ENCODE measurements around the gene ZNF718. TPM values are rescaled to one million over a fixed set of nuclear protein-coding genes. Genes with fewer than 3 reads are reported as not detected.
"Not testable (repeated sequence)": the region's sequence is repeated elsewhere in the genome, so short reads cannot be mapped to it uniquely, and the experiment has no call there.

The ZNF718 gene
- total and polyA plus RNA-seq, 2 donors (not counting 1 experiment from before 2014, with no cell fraction given): 1.5 to 4.8 TPM

DNA sequence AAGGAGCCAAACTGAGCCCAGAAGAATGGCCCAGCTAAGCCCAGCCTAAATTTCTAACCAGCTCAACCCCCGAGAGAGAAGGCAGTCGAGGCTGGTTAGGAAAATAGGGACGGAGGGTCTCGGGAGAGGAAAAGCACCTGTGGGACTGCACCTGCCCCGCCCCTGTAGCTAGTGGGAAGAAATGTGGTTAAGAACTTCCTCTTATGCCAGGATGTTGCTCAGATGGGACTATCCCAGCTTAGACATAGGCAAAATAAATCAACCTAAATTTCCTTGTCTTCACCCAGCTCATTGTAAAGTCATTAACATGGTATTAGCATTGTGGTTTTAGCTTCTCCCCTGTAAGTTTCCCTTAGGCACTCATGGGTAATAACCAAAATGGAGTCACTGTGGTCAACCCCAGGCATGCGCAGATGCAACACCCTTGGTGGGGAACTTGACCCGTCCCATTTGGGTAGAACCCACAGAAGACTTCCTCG lies 86.8 kb downstream of the ZNF718 start:
- no peak overlapping the region for H3K4me2 ChIP-seq (ENCODE audit: extremely low read depth, insufficient read depth, low read length)
- H3K9ac ChIP-seq (ENCODE audit: insufficient read depth, low read length): no peak overlapping the region

DNA sequence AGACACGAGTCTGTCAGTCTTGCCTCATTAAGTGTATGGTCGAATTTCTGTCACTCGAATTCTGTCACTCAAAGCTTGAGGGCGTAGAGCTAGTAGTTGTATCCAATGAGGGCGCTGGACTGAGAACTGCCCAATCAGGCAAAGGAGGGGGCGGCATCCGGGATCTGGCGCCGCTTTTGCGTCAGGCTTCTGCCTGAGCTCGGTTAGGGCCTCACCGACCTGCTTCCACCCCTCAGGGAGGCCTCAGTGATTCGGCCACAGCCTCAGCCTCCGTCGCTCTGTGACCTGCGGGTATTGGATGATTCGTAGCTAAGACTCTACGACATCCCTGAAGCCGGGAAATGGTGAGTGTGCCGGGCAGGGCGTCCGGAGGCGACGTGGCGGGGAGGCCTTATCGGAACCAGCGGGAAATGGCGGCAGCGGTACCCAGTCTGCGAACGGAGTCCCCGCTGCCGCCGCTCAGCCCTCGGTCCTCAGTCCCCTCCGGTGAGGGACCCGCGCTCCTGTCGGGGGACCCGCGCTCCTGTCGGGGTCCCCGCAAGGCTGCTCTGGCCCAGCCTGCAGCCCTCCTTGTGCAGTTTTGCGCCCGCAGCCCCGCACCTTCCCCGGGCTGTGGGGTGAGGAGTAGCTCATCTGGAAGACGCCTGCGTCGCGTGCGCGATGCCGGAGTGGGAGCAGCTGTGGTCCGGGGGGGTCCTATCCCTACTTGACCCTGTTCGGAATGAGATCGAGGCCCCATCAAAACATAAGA lies 88.3 kb downstream of the ZNF718 start:
- no peaks in the 10 kb centered on the region for H4K20me1 ChIP-seq (ENCODE audit: control insufficient read depth, extremely low read depth, insufficient read depth, low read length)
- H3K27me3 ChIP-seq (ENCODE audit: control insufficient read depth, insufficient read depth, low read length): no peaks in the 10 kb centered on the region
- peak; percentile 88 to 92 for DNase-seq (ENCODE audit: low read depth in 2 of 2)
- H3K4me3 ChIP-seq (replicated peaks in 1 of 4; ENCODE audit: control extremely low read depth in 1 of 4, insufficient read depth in 1 of 4, low read depth in 3 of 4, low read length in 4 of 4): peak overlapping the region; percentile 68 to 71 (median 69)
- H3K9me3 ChIP-seq (ENCODE audit: control insufficient read depth, insufficient read depth, low read depth, low read length): no peaks in the 10 kb centered on the region
- no peaks in the 10 kb centered on the region for H3K36me3 ChIP-seq (ENCODE audit: control insufficient read depth, insufficient read depth, low read length)
- no peaks in the 10 kb centered on the region for H3K4me1 ChIP-seq (ENCODE audit: control insufficient read depth, extremely low read depth, insufficient read depth, low read length)
- H3K79me2 ChIP-seq (ENCODE audit: control insufficient read depth, insufficient read depth, low read length): peaks cover 6% of the 10 kb centered on the region
- H3K4me2 ChIP-seq (ENCODE audit: extremely low read depth, insufficient read depth, low read length): peak overlapping the region; percentile 88
- H3K27ac ChIP-seq (ENCODE audit: insufficient read depth, low read length): peak overlapping the region; percentile 90
- H2AFZ ChIP-seq (ENCODE audit: low read length): peak overlapping the region; percentile 79
- no peak for TF ChIP-seq EZH2 (IDR thresholded peaks at IDR 0.05; ENCODE audit: low read length, missing control alignments)
- TF ChIP-seq, protein P1, sequence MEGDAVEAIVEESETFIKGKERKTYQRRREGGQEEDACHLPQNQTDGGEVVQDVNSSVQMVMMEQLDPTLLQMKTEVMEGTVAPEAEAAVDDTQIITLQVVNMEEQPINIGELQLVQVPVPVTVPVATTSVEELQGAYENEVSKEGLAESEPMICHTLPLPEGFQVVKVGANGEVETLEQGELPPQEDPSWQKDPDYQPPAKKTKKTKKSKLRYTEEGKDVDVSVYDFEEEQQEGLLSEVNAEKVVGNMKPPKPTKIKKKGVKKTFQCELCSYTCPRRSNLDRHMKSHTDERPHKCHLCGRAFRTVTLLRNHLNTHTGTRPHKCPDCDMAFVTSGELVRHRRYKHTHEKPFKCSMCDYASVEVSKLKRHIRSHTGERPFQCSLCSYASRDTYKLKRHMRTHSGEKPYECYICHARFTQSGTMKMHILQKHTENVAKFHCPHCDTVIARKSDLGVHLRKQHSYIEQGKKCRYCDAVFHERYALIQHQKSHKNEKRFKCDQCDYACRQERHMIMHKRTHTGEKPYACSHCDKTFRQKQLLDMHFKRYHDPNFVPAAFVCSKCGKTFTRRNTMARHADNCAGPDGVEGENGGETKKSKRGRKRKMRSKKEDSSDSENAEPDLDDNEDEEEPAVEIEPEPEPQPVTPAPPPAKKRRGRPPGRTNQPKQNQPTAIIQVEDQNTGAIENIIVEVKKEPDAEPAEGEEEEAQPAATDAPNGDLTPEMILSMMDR (conservative IDR thresholded peaks at IDR 0.05 in 1 of 2, IDR thresholded peaks at IDR 0.05 in 1 of 2; ENCODE audit: low read depth in 1 of 2, low read length in 2 of 2): no peak
- peak overlapping the region; percentile 85 for H3K9ac ChIP-seq (ENCODE audit: insufficient read depth, low read length)

More for the DNA sequence above, 86.8 kb downstream of the ZNF718 start:
- peaks cover 6% of the 10 kb centered on the region for H3K79me2 ChIP-seq (ENCODE audit: control insufficient read depth, insufficient read depth, low read length)
- no peaks in the 10 kb centered on the region for H3K36me3 ChIP-seq (ENCODE audit: control insufficient read depth, insufficient read depth, low read length)
- H3K4me1 ChIP-seq (ENCODE audit: control insufficient read depth, extremely low read depth, insufficient read depth, low read length): no peaks in the 10 kb centered on the region
- H3K27ac ChIP-seq (ENCODE audit: insufficient read depth, low read length): no peak overlapping the region
- no peak for TF ChIP-seq EZH2 (IDR thresholded peaks at IDR 0.05; ENCODE audit: low read length, missing control alignments)
- TF ChIP-seq, protein P1 (conservative IDR thresholded peaks at IDR 0.05 in 1 of 2, IDR thresholded peaks at IDR 0.05 in 1 of 2; ENCODE audit: low read depth in 1 of 2, low read length in 2 of 2): no peak
- H4K20me1 ChIP-seq (ENCODE audit: control insufficient read depth, extremely low read depth, insufficient read depth, low read length): no peaks in the 10 kb centered on the region
- no peak overlapping the region for H2AFZ ChIP-seq (ENCODE audit: low read length)
- H3K4me3 ChIP-seq (replicated peaks in 1 of 4; ENCODE audit: control extremely low read depth in 1 of 4, insufficient read depth in 1 of 4, low read depth in 3 of 4, low read length in 4 of 4): no peak overlapping the region
- no peak for DNase-seq (ENCODE audit: low read depth in 2 of 2)
- peaks cover under 1% of the 10 kb centered on the region for H3K9me3 ChIP-seq (ENCODE audit: control insufficient read depth, insufficient read depth, low read depth, low read length)
- H3K27me3 ChIP-seq (ENCODE audit: control insufficient read depth, insufficient read depth, low read length): no peaks in the 10 kb centered on the region

DNA sequence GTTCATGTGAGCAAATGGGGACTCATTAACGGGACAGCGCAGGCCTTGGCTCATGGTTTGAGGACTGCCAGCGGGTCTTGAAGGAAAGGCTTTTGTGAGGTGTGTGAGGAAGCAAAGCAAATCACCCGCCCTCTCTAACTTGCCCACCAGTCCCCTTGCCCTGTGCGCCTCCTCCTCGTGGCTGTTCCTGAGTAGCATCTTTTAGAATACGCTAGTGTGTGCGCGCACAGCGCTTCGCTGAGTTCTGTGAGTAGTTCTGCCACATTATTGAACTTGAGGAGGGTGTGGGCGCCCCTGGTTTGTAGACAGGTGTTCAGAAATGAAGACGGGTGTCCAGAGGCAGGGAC lies 88.9 kb downstream of the ZNF718 start:
- H3K4me1 ChIP-seq (ENCODE audit: control insufficient read depth, extremely low read depth, insufficient read depth, low read length); H3K27me3 ChIP-seq (ENCODE audit: control insufficient read depth, insufficient read depth, low read length); H3K79me2 ChIP-seq (ENCODE audit: control insufficient read depth, insufficient read depth, low read length); H3K36me3 ChIP-seq (ENCODE audit: control insufficient read depth, insufficient read depth, low read length); H4K20me1 ChIP-seq (ENCODE audit: control insufficient read depth, extremely low read depth, insufficient read depth, low read length); H3K9me3 ChIP-seq (ENCODE audit: control insufficient read depth, insufficient read depth, low read depth, low read length): not testable (repeated sequence)
- peak in 1 of 2 donors; percentile 43 for DNase-seq (ENCODE audit: low read depth in 2 of 2)
- H3K27ac ChIP-seq (ENCODE audit: insufficient read depth, low read length): peak overlapping the region; percentile 90
- peak overlapping the region; percentile 88 for H3K4me2 ChIP-seq (ENCODE audit: extremely low read depth, insufficient read depth, low read length)
- H3K9ac ChIP-seq (ENCODE audit: insufficient read depth, low read length): peak overlapping the region; percentile 85
- peak overlapping the region; percentile 68 to 71 (median 69) for H3K4me3 ChIP-seq (replicated peaks in 1 of 4; ENCODE audit: control extremely low read depth in 1 of 4, insufficient read depth in 1 of 4, low read depth in 3 of 4, low read length in 4 of 4)
- H2AFZ ChIP-seq (ENCODE audit: low read length): peak overlapping the region; percentile 79

Other genes with a start within 250 kb of the ZNF718 start
- 11.0 and 16.2 TPM in 2 replicates for gene ZNF595, start 71.2 kb upstream of the ZNF718 start, total RNA-seq
- 4.6 and 5.8 TPM in 2 replicates for gene ZNF595, start 71.2 kb upstream of the ZNF718 start, polyA plus RNA-seq
- gene ZNF732, start 181.0 kb downstream of the ZNF718 start, total RNA-seq: 0.26 and 0.33 TPM in 2 replicates
- gene ZNF732, start 181.0 kb downstream of the ZNF718 start, polyA plus RNA-seq: 0.21 TPM in 1 of 2 replicates, not detected in the other
- gene ZNF141, start 213.3 kb downstream of the ZNF718 start, total RNA-seq: 8.9 and 9.8 TPM in 2 replicates
- gene ZNF141, start 213.3 kb downstream of the ZNF718 start, polyA plus RNA-seq: 3.3 and 5.1 TPM in 2 replicates

Measured in fibroblast of lung (primary cell).